Mesendoderm (in vitro differentiated cells): Measurements from ENCODE around the gene NAXE.
"Not testable (repeated sequence)": the region's sequence is repeated elsewhere in the genome, so short reads cannot be mapped to it uniquely, and the experiment has no call there.

ENCODE experiments used
- DNase-seq: peaks from one replicate; pipeline ENCODE4 v3.0.0; 2013
- H2AK5ac ChIP-seq: 2 replicates; pipeline ENCODE4 v1.6.1; 2013; ENCODE audit warnings: low read length, inconsistent platforms
- H2BK120ac ChIP-seq: 2 replicates; pipeline ENCODE4 v1.6.1; 2013; ENCODE audit warnings: low read depth, mild to moderate bottlenecking, low read length, moderate library complexity, mixed read lengths
- H2BK15ac ChIP-seq: replicated peaks from 2 replicates; pipeline ENCODE4 v1.6.1; 2013; ENCODE audit warnings: low read depth, mild to moderate bottlenecking, moderate library complexity
- H2BK5ac ChIP-seq: 2 replicates; pipeline ENCODE4 v1.6.1; 2013; ENCODE audit warnings: low read length, inconsistent platforms
- H3K18ac ChIP-seq: 2 replicates; pipeline ENCODE4 v1.6.1; 2013; ENCODE audit warnings: mild to moderate bottlenecking, low read length, mixed read lengths
- H3K23ac ChIP-seq: one replicate; pipeline ENCODE4 v1.6.1; 2013; ENCODE audit warnings: low read length
- H3K27ac ChIP-seq: 2 replicates; pipeline ENCODE4 v1.5.1; 2013; ENCODE audit warnings: low read depth, mild to moderate bottlenecking, inconsistent platforms, low read length, moderate library complexity
- H3K27me3 ChIP-seq: 2 replicates; pipeline ENCODE4 v1.6.1; 2013; ENCODE audit warnings: low read length, control low read depth, mild to moderate bottlenecking, inconsistent platforms; ENCODE audit not compliant: insufficient read depth, poor library complexity
- H3K36me3 ChIP-seq: 2 replicates; pipeline ENCODE4 v1.6.1; 2013; ENCODE audit warnings: low read length, inconsistent platforms; ENCODE audit not compliant: control insufficient read depth, insufficient read depth
- H3K4ac ChIP-seq: one replicate; pipeline ENCODE4 v1.6.1; 2013; ENCODE audit warnings: low read depth, mild to moderate bottlenecking, low read length, moderate library complexity
- H3K4me1 ChIP-seq: 2 replicates; pipeline ENCODE4 v1.6.1; 2013; ENCODE audit warnings: low read depth, low read length, inconsistent platforms; ENCODE audit not compliant: control insufficient read depth
- H3K4me2 ChIP-seq: 2 replicates; pipeline ENCODE4 v1.6.1; 2013; ENCODE audit warnings: low read length
- H3K4me3 ChIP-seq: 2 replicates; pipeline ENCODE4 v1.5.1; 2013; ENCODE audit warnings: mild to moderate bottlenecking, low read length
- H3K56ac ChIP-seq: one replicate; pipeline ENCODE4 v1.6.1; 2013; ENCODE audit warnings: low read length
- H3K79me1 ChIP-seq: 2 replicates; pipeline ENCODE4 v1.6.1; 2013; ENCODE audit warnings: low read length, inconsistent platforms
- H3K79me2 ChIP-seq: 2 replicates; pipeline ENCODE4 v1.6.1; 2013; ENCODE audit warnings: mild to moderate bottlenecking, low read length; ENCODE audit not compliant: control insufficient read depth, insufficient read depth
- H3K9ac ChIP-seq: 2 replicates; pipeline ENCODE4 v1.6.1; 2013; ENCODE audit warnings: low read length, inconsistent platforms
- H4K5ac ChIP-seq: one replicate; pipeline ENCODE4 v1.6.1; 2013; ENCODE audit warnings: low read length
- H4K8ac ChIP-seq: one replicate; pipeline ENCODE4 v1.6.1; 2013; ENCODE audit warnings: low read depth, mild to moderate bottlenecking, control low read depth, low read length, moderate library complexity
- WGBS: extraction: QIAGEN DNeasy Blood & Tissue Kit; methylation state at CpG from one replicate; pipeline ENCODE4 v1.1.7; 2013; ENCODE audit warnings: low lambda C conversion rate, missing lambda C conversion rate; ENCODE audit not compliant: insufficient coverage; ENCODE audit errors: extremely low coverage; 5-methylcytosine and 5-hydroxymethylcytosine counted together

NAXE gene

GRCh38 chr1:156584813-156585212, 6.8 kb upstream of the NAXE start:
- peak; percentile 65 for DNase-seq
- Histone ChIP-seq H3K23ac (no peak overlapping the region), H3K4me1 (peaks cover 1% of the 10 kb centered on the region), H3K36me3 (no peaks in the 10 kb centered on the region), H3K27me3 (no peaks in the 10 kb centered on the region), H3K4me2 (no peak overlapping the region), H3K79me2 (no peaks in the 10 kb centered on the region), H2BK15ac (no peak overlapping the region), H3K56ac (peak overlapping the region; percentile 0), H2AK5ac (no peak overlapping the region), H3K4ac (no peak overlapping the region), H3K18ac (no peak overlapping the region), H4K5ac (no peak overlapping the region), H3K27ac (no peak overlapping the region), H4K8ac (no peak overlapping the region), H3K79me1 (no peaks in the 10 kb centered on the region), H2BK120ac (no peak overlapping the region), H3K9ac (no peak overlapping the region), H2BK5ac (no peak overlapping the region), H3K4me3 (no peak overlapping the region)
- no CpG with 5 or more reads among the region's 11 CpGs for WGBS

- Histone ChIP-seq H3K23ac (no peak overlapping the region), H3K27ac (no peak overlapping the region), H3K56ac (no peak overlapping the region), H3K79me2 (no peaks in the 10 kb centered on the region), H3K79me1 (no peaks in the 10 kb centered on the region), H2AK5ac (no peak overlapping the region), H3K4me1 (peaks cover 1% of the 10 kb centered on the region), H3K9ac (no peak overlapping the region), H3K18ac (no peak overlapping the region), H2BK120ac (no peak overlapping the region), H4K8ac (no peak overlapping the region), H3K36me3 (no peaks in the 10 kb centered on the region), H3K4me2 (no peak overlapping the region), H4K5ac (no peak overlapping the region), H3K27me3 (no peaks in the 10 kb centered on the region), H2BK5ac (no peak overlapping the region), H3K4ac (no peak overlapping the region), H3K4me3 (no peak overlapping the region), H2BK15ac (no peak overlapping the region)
- no peak for DNase-seq
- no CpG with 5 or more reads among the region's 4 CpGs for WGBS
These were observed 5.3 kb upstream of the NAXE start for GRCh38 chr1:156586323-156586722.

GRCh38 chr1:156586892-156587477, 4.6 kb upstream of the NAXE start:
- Histone ChIP-seq H3K56ac (no peak overlapping the region), H3K27me3 (no peaks in the 10 kb centered on the region), H3K79me2 (no peaks in the 10 kb centered on the region), H3K18ac (no peak overlapping the region), H3K23ac (no peak overlapping the region), H3K9ac (no peak overlapping the region), H3K4me3 (no peak overlapping the region), H4K5ac (no peak overlapping the region), H3K4me2 (no peak overlapping the region), H2BK5ac (no peak overlapping the region), H3K4ac (no peak overlapping the region), H2AK5ac (no peak overlapping the region), H3K27ac (no peak overlapping the region), H4K8ac (no peak overlapping the region), H3K79me1 (no peaks in the 10 kb centered on the region), H3K4me1 (peaks cover 1% of the 10 kb centered on the region), H2BK120ac (no peak overlapping the region), H3K36me3 (no peaks in the 10 kb centered on the region), H2BK15ac (no peak overlapping the region)
- DNase-seq: no peak
- no CpG with 5 or more reads among the region's 3 CpGs for WGBS

GRCh38 chr1:156587927-156588326, 3.6 kb upstream of the NAXE start:
- not testable (repeated sequence) for H3K23ac ChIP-seq, H2AK5ac ChIP-seq, H3K4me3 ChIP-seq, H4K5ac ChIP-seq, H2BK120ac ChIP-seq, H3K9ac ChIP-seq, H2BK15ac ChIP-seq, H3K4ac ChIP-seq, H3K79me2 ChIP-seq, H3K36me3 ChIP-seq, H4K8ac ChIP-seq, H2BK5ac ChIP-seq, H3K27me3 ChIP-seq, H3K18ac ChIP-seq, H3K27ac ChIP-seq, H3K79me1 ChIP-seq, DNase-seq, H3K4me2 ChIP-seq, H3K4me1 ChIP-seq, H3K56ac ChIP-seq
- no CpG with 5 or more reads among the region's 8 CpGs for WGBS

GRCh38 chr1:156589546-156589945, 2.0 kb upstream of the NAXE start:
- Histone ChIP-seq H3K18ac (no peak overlapping the region), H3K4me2 (no peak overlapping the region), H4K5ac (no peak overlapping the region), H3K4me3 (no peak overlapping the region), H3K4ac (no peak overlapping the region), H3K36me3 (peaks cover under 1% of the 10 kb centered on the region), H3K4me1 (peaks cover 1% of the 10 kb centered on the region), H3K27me3 (no peaks in the 10 kb centered on the region), H3K79me1 (no peaks in the 10 kb centered on the region), H2AK5ac (no peak overlapping the region), H3K56ac (no peak overlapping the region), H3K9ac (no peak overlapping the region), H4K8ac (no peak overlapping the region), H2BK120ac (no peak overlapping the region), H3K79me2 (no peaks in the 10 kb centered on the region), H3K27ac (no peak overlapping the region), H3K23ac (no peak overlapping the region), H2BK5ac (no peak overlapping the region), H2BK15ac (no peak overlapping the region)
- no CpG with 5 or more reads among the region's 5 CpGs for WGBS
- DNase-seq: no peak
